ENCODE measurements around the gene DCT. TPM values are rescaled to one million over a fixed set of nuclear protein-coding genes. Genes with fewer than 3 reads are reported as not detected.

The DCT gene
- total RNA-seq, 1 donor from 2014 or later, result not detected

- no peak for DNase-seq (ENCODE audit: low spot score)
- TF ChIP-seq CTCF (IDR thresholded peaks at IDR 0.05), result no peak
- H3K4me3 Mint-ChIP-seq (ENCODE audit: unreplicated experiment), result no peak overlapping the region
- no peaks in the 10 kb centered on the region for H3K9me3 Mint-ChIP-seq (ENCODE audit: low read depth)
- H3K36me3 Mint-ChIP-seq (ENCODE audit: low read depth), result peaks cover 7% of the 10 kb centered on the region
- peaks cover 13% of the 10 kb centered on the region for H3K4me1 Mint-ChIP-seq (ENCODE audit: low read depth)
- H3K27me3 Mint-ChIP-seq (ENCODE audit: low read depth), result no peaks in the 10 kb centered on the region
- no peak overlapping the region for H3K27ac Mint-ChIP-seq (ENCODE audit: unreplicated experiment)
Observed at GRCh38 chr13:94390881-94391280, 88.6 kb downstream of the DCT start.

GRCh38 chr13:94389604-94390351 is 89.7 kb downstream of the DCT start:
- peaks cover 7% of the 10 kb centered on the region for H3K36me3 Mint-ChIP-seq (ENCODE audit: low read depth)

GRCh38 chr13:94387047-94387446 is 92.4 kb downstream of the DCT start:
- peaks cover 10% of the 10 kb centered on the region for H3K36me3 Mint-ChIP-seq (ENCODE audit: low read depth)
- no peak for TF ChIP-seq CTCF (IDR thresholded peaks at IDR 0.05)
- H3K27me3 Mint-ChIP-seq (ENCODE audit: low read depth), result no peaks in the 10 kb centered on the region
- peaks cover 13% of the 10 kb centered on the region for H3K4me1 Mint-ChIP-seq (ENCODE audit: low read depth)
- no peak for DNase-seq (ENCODE audit: low spot score)
- no peaks in the 10 kb centered on the region for H3K9me3 Mint-ChIP-seq (ENCODE audit: low read depth)
- H3K4me3 Mint-ChIP-seq (ENCODE audit: unreplicated experiment), result no peak overlapping the region
- no peak overlapping the region for H3K27ac Mint-ChIP-seq (ENCODE audit: unreplicated experiment)

More at GRCh38 chr13:94389604-94390351, 89.7 kb downstream of the DCT start:
- Mint-ChIP-seq H3K27me3 (ENCODE audit: low read depth) (no peaks in the 10 kb centered on the region), H3K27ac (ENCODE audit: unreplicated experiment) (no peak overlapping the region), H3K4me1 (ENCODE audit: low read depth) (peaks cover 13% of the 10 kb centered on the region), H3K9me3 (ENCODE audit: low read depth) (no peaks in the 10 kb centered on the region), H3K4me3 (ENCODE audit: unreplicated experiment) (no peak overlapping the region)
- TF ChIP-seq CTCF (IDR thresholded peaks at IDR 0.05), result no peak
- DNase-seq (ENCODE audit: low spot score), result no peak

Other genes starting within 250 kb of the DCT start
- 8.4 to 12.6 TPM (median 9.4 TPM) in 3 replicates for gene TGDS, start 116.5 kb upstream of the DCT start, total RNA-seq
- gene GPR180, start 122.2 kb upstream of the DCT start, total RNA-seq, result 11.2 to 14.1 TPM (median 11.7 TPM) in 3 replicates
- not detected in 3 replicates for gene SOX21, start 232.9 kb upstream of the DCT start, total RNA-seq